ENCODE results near the gene SEMA7A.
"Not testable (repeated sequence)": the region's sequence is repeated elsewhere in the genome, so short reads cannot be mapped to it uniquely, and the experiment has no call there.

The SEMA7A gene

DNA sequence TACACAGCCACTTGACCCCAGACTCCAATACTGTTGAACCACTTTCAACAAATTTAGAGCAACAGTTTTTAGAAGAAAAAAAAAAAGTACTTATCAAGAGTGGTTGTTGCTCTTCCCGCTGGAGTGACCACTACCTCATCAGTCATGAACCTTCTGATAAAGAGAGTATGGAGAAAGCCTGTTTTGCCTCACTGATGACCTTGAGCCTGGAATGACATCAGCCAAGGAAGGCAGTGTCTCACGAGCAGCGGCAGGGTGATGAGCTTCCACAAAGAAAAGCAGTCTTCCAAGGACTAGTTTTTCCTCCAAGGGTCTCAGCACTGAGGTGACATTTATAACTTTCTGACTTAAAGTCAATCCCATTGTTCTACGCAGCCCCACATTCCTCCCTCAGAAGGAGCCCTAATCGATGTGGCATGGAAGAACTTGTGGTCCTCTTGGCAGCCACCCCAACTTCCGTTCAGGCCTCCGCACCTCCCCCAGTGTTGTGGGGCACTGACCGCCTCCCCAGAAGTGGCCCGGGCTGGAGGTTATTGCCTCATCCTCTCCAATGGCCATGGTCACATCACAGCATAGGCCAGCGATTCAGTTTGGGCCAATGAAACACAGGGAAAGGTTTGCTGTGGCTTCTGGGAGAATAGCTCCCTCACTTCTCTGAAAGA is 64.5 kb downstream of the SEMA7A start:
- peak; percentile 53 for DNase-seq

DNA sequence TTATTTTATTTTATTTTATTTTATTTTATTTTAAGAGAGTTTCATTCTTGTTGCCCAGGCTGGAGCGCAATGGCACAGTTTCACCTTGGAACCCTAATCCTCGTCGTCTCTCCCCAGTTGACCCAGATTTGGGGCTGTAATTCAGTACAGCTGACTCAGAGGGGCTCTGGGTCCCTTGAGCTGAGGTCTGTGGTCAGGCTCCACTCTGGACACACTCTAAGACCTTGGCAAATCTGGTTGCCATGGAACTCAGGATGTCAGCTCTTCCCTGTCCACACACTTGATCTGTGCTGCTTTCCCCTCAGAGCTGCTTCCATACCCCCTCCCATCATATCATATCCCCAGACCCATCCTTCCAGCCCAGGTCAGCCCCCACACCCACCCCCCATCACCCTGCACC is 65.6 kb downstream of the SEMA7A start:
- DNase-seq, result no peak

GRCh38 chr15:74367296-74367854 is 66.4 kb downstream of the SEMA7A start, which contains the start of gene CYP11A1:
Gene CYP11A1, minus strand, starts transcription at chr15:74367646. Its CDS starts 61 bp downstream, at chr15:74367585.
- DNase-seq, result no peak

- no peak for DNase-seq
These were observed 67.9 kb downstream of the SEMA7A start for GRCh38 chr15:74365598-74366445.

- DNase-seq, result no peak
These were observed 68.7 kb downstream of the SEMA7A start for GRCh38 chr15:74364936-74365597.

DNA sequence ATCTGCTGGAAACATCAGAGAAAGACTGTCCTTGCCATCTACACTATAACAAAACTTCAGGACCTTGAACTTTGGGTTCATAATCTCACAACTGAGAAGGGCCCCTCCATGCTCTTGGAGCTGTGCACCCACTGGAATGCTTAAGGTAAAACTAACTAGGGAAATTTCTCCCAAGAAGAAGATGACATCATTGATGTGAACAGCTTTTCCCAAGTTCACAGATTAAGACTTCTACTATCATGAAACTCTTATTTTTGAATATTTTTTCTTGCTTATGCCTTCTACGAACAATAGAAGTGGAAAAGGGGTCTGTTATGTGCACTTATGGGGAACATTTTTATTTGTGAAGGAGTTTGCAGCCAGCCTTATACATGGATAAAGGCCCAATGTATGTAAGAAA is 71.3 kb downstream of the SEMA7A start:
- no peak for DNase-seq

GRCh38 chr15:74360855-74361254 is 72.9 kb downstream of the SEMA7A start:
- DNase-seq, result not testable (repeated sequence)

DNA sequence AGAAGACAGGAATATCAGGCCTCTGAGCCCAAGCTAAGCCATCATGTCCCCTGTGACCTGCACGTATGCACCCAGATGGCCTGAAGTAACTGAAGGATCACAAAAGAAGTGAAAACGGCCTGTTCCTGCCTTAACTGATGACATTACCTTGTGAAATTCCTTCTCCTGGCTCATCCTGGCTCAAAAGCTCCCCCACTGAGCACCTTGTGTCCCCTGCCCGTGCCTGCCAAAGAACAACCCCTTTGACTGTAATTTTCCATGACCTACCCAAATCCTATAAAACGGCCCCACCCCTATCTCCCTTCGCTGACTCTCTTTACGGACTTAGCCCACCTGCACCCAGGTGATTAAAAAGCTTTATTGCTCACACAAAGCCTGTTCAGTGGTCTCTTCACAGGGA is 74.4 kb downstream of the SEMA7A start:
- not testable (repeated sequence) for DNase-seq
